K562 (cell line): ENCODE results near the gene LMBR1. TPM values are rescaled to one million over a fixed set of nuclear protein-coding genes. Genes with fewer than 3 reads are reported as not detected.

Experiments used
- ATAC-seq: fragments of 200-7000 bp; cut with Tn5 transposase; 3 replicates; pipeline ENCODE4 v1.9.1; 2020; ENCODE audit warnings: moderate library complexity
- BruUV-seq: library from RNA; stranded (reverse); fragments of 400-500 nt; replicated peaks from 2 replicates; lab custom pipeline; 2021; lab: Mats Ljungman, UMichigan
- CTCF ChIA-PET: fragments of 300-600 bp; formaldehyde crosslinking; extraction: SDS; loops from one replicate; lab custom pipeline; 2021; ENCODE audit warnings: low intra/inter-chr PET ratio; lab: Yijun Ruan, JAX
- POLR2A ChIA-PET: fragments of 300-600, 350-650 bp; sonication (Branson Sonifier 250); formaldehyde crosslinking; extraction: SDS; loops from one replicate; lab custom pipeline; 2021; ENCODE audit warnings: antibody characterized with exemption, inconsistent platforms; lab: Yijun Ruan, JAX
- DNase-seq, 4 experiments: peaks; one replicate each; pipeline versions ENCODE4 v3.0.0 to v3.0.0-alpha.2; 2011 to 2018; ENCODE audit warnings: low spot score in 3 of 4, mixed read lengths in 3 of 4; ENCODE audit errors: extremely low read depth in 1 of 4
- FAIRE-seq: peaks from 2 replicates; lab custom pipeline; 2011; peaks lifted over from hg19 to GRCh38; lab: Jason Lieb, UNC
- H2AFZ ChIP-seq: 2 replicates; pipeline ENCODE4 v1.6.0; 2011; ENCODE audit warnings: low read depth, low read length, control low read depth, inconsistent platforms
- H3K27ac ChIP-seq: fragments of 200-600 bp; 3 replicates; pipeline ENCODE4 v1.8.0; 2011; ENCODE audit warnings: low read depth, mild to moderate bottlenecking, control low read depth, inconsistent platforms, low read length, moderate library complexity, mixed read lengths; ENCODE audit errors: extremely low read depth
- H3K27me3 ChIP-seq, 2 experiments: fragments of 300-600 bp in 1 of 2; 2 replicates in 1 of 2; 3 replicates in 1 of 2; pipeline versions ENCODE4 v1.6.0 to v1.8.0; 2011; ENCODE audit warnings: inconsistent platforms in 2 of 2, low read length in 2 of 2, mild to moderate bottlenecking in 1 of 2, mixed read lengths in 1 of 2, moderate library complexity in 1 of 2; ENCODE audit not compliant: control insufficient read depth in 2 of 2, insufficient read depth in 2 of 2
- H3K36me3 ChIP-seq: fragments of 300-600 bp; 3 replicates; pipeline ENCODE4 v1.8.0; 2011; ENCODE audit warnings: mild to moderate bottlenecking, low read length, inconsistent platforms; ENCODE audit not compliant: control insufficient read depth, insufficient read depth
- H3K4me1 ChIP-seq, 2 experiments: fragments of 200-600 bp in 1 of 2; replicated peaks in 1 of 2; 2 replicates in 1 of 2; 3 replicates in 1 of 2; pipeline versions ENCODE4 v1.5.1 to v1.8.0; 2011; ENCODE audit warnings: inconsistent platforms in 2 of 2, low read length in 2 of 2, mild to moderate bottlenecking in 1 of 2, mixed read lengths in 1 of 2, moderate library complexity in 1 of 2; ENCODE audit not compliant: control insufficient read depth in 2 of 2, insufficient read depth in 2 of 2
- H3K4me2 ChIP-seq: 2 replicates; pipeline ENCODE4 v1.6.1; 2011; ENCODE audit warnings: low read length, control low read depth, inconsistent platforms, mixed read lengths; ENCODE audit not compliant: insufficient read depth
- H3K4me3 ChIP-seq: fragments of 200-600 bp; sonication (generic), shearing (Covaris generic); 2 replicates; pipeline ENCODE4 v1.5.1; 2016; ENCODE audit warnings: control low read depth, inconsistent platforms
- H3K79me2 ChIP-seq: fragments of 200-600 bp; 3 replicates; pipeline ENCODE4 v1.8.0; 2011; ENCODE audit warnings: low read length, inconsistent platforms; ENCODE audit not compliant: control insufficient read depth, insufficient read depth
- H3K9ac ChIP-seq, 2 experiments: 2 replicates each; pipeline versions ENCODE4 v1.6.0 to v1.6.1; 2011; ENCODE audit warnings: low read depth in 2 of 2, low read length in 2 of 2, control low read depth in 1 of 2, inconsistent platforms in 1 of 2, mild to moderate bottlenecking in 1 of 2, mixed read lengths in 1 of 2; ENCODE audit not compliant: insufficient read depth in 1 of 2
- H3K9me1 ChIP-seq: one replicate; pipeline ENCODE4 v1.6.0; 2011; ENCODE audit warnings: inconsistent platforms, mild to moderate bottlenecking, low read length, moderate library complexity; ENCODE audit not compliant: control insufficient read depth, insufficient read depth
- H3K9me3 ChIP-seq: replicated peaks from 2 replicates; pipeline ENCODE4 v1.5.1; 2011; ENCODE audit warnings: low read depth, low read length, inconsistent platforms; ENCODE audit not compliant: control insufficient read depth, insufficient read depth
- H4K20me1 ChIP-seq: replicated peaks from 2 replicates; pipeline ENCODE4 v1.6.1; 2011; ENCODE audit warnings: low read length, inconsistent platforms, mixed read lengths; ENCODE audit not compliant: control insufficient read depth, insufficient read depth
- AFF4 ChIP-seq: sonication (generic); formaldehyde crosslinking; IDR thresholded peaks from 2 replicates; pipeline ENCODE4 v1.8.0; 2023; ENCODE audit warnings: mild to moderate bottlenecking, missing genetic modification reagents
- BRF1 ChIP-seq: IDR thresholded peaks from 3 replicates; pipeline ENCODE4 v1.6.1; 2011; ENCODE audit warnings: borderline replicate concordance, mild to moderate bottlenecking; ENCODE audit not compliant: insufficient read length; ENCODE audit errors: extremely low read depth
- CTBP1 ChIP-seq: fragments of 450-650 bp; IDR thresholded peaks from 2 replicates; pipeline ENCODE4 v1.6.1; 2016; ENCODE audit warnings: borderline replicate concordance
- EP400 ChIP-seq: fragments of 450-650 bp; IDR thresholded peaks from 2 replicates; pipeline ENCODE4 v1.6.1; 2017; ENCODE audit warnings: antibody characterized with exemption, mild to moderate bottlenecking, moderate library complexity
- FOXA3 ChIP-seq, 2 experiments: fragments of 450-650 bp in 1 of 2; sonication (generic) in 1 of 2; formaldehyde crosslinking; IDR thresholded peaks in 1 of 2; conservative IDR thresholded peaks in 1 of 2; 2 replicates each; pipeline versions ENCODE4 v1.4.0 to v1.8.0; 2020 to 2022; ENCODE audit warnings: mild to moderate bottlenecking in 2 of 2, missing genetic modification reagents in 1 of 2
- GABPB2 ChIP-seq: fragments of 250-450 bp; sonication (Bioruptor Pico); conservative IDR thresholded peaks from 2 replicates; pipeline ENCODE4 v1.5.1; 2021; ENCODE audit warnings: mild to moderate bottlenecking
- HDAC6 ChIP-seq: IDR thresholded peaks from 2 replicates; pipeline ENCODE4 v1.6.1; 2012; ENCODE audit warnings: low read depth, mild to moderate bottlenecking, control low read depth, inconsistent platforms, low read length, moderate library complexity
- KAT2B ChIP-seq: IDR thresholded peaks from one replicate; pipeline ENCODE4 v1.6.1; 2012; ENCODE audit warnings: low read depth, mild to moderate bottlenecking, control low read depth, inconsistent platforms, low read length, moderate library complexity
- PBX2 ChIP-seq, 2 experiments: IDR thresholded peaks in 1 of 2; conservative IDR thresholded peaks in 1 of 2; 2 replicates each; pipeline ENCODE4 v1.6.1; 2016; ENCODE audit warnings: low read depth in 2 of 2, mild to moderate bottlenecking in 1 of 2, missing compliant biosample characterization in 1 of 2, missing genetic modification characterization in 1 of 2, moderate library complexity in 1 of 2
- ZBTB11 ChIP-seq, 3 experiments: fragments of 200-800 bp in 1 of 3; fragments of 250-450 bp in 1 of 3; fragments of 450-650 bp in 1 of 3; sonication (Bioruptor Pico) in 1 of 3; sonication (Bioruptor generic) in 1 of 3; formaldehyde crosslinking in 1 of 3; IDR thresholded peaks; 2 replicates each; pipeline versions ENCODE4 v1.6.1 to v1.8.0; 2016 to 2022; ENCODE audit warnings: mild to moderate bottlenecking in 2 of 3, missing genetic modification characterization in 2 of 3, missing compliant biosample characterization in 1 of 3, moderate library complexity in 1 of 3
- WGBS: fragments of 100-300 bp; shearing (Covaris generic); methylation state at CpG from one replicate; pipeline ENCODE4 v1.1.6; 2016; ENCODE audit warnings: low coverage, mixed read lengths; ENCODE audit not compliant: insufficient coverage; ENCODE audit errors: missing lambda C conversion rate; 5-methylcytosine and 5-hydroxymethylcytosine counted together
- in situ Hi-C: fragments of 300-500 bp; cut with MboI; formaldehyde crosslinking; loops from 4 replicates; pipeline ENCODE4 v1.15.0; 2018; ENCODE audit warnings: inconsistent platforms, mixed read lengths
- intact Hi-C: fragments of 100-400 bp; cut with micrococcal nuclease; formaldehyde crosslinking; loops from 2 replicates; pipeline ENCODE4 v1.14.2; 2022
- polyA plus RNA-seq, 8 experiments: library from polyadenylated mRNA; depleted of rRNA in 4 of 8; stranded (reverse) in 5 of 8; unstranded in 3 of 8; fragments of >200 nt; fragmentation: Nextera tagmentation in 2 of 8; fragmentation: Illumina TruSeq in 1 of 8; extraction: Ambion mirVana in 2 of 8; extraction: Trizol in 1 of 8; gene quantifications; 2 replicates each; pipeline versions ENCODE4 v1.2.1 to v1.2.3, GENCODE V29; 2011 to 2014; ENCODE audit warnings: inconsistent platforms in 1 of 8, missing spikeins in 1 of 8
- total RNA-seq, 7 experiments: library from RNA; depleted of rRNA in 6 of 7; stranded (reverse); fragments of >200 nt in 6 of 7; fragmentation: Illumina TruSeq in 2 of 7; extraction: Trizol in 2 of 7; gene quantifications; 2 replicates each; pipeline versions ENCODE4 v1.2.1 to v1.2.3, GENCODE V29; 2011 to 2021; ENCODE audit warnings: low replicate concordance in 1 of 7

LMBR1 gene
- total and polyA plus RNA-seq, 9 of the 15 experiments (the other 6 are each of a cell fraction or from before 2014, with no cell fraction given), result 7.7 to 90.0 (median 59.9) TPM

- Histone ChIP-seq H4K20me1 (no peaks in the 10 kb centered on the region), H3K9ac (no peak overlapping the region), H3K9me1 (no peaks in the 10 kb centered on the region), H3K4me2 (no peak overlapping the region), H3K36me3 (peaks cover 24% of the 10 kb centered on the region; the same call in 1 of the 3 replicates), H3K9me3 (no peaks in the 10 kb centered on the region), H3K4me3 (no peak overlapping the region), H3K27me3 (no peaks in the 10 kb centered on the region), H3K4me1 (peaks cover 3 to 14% of the 10 kb centered on the region in 2 experiments; a peak in 4 of 5 replicates), H2AFZ (no peak overlapping the region), H3K79me2 (no peaks in the 10 kb centered on the region), H3K27ac (no peak overlapping the region)
- ChIA-PET POLR2A (interaction anchor here (1.2 to 2.1 kb wide), 3 partner anchors 8 to 23 kb away, joined by 3 to 9 read pairs (median 4); no protein-coding TSS in a partner anchor), CTCF (no interaction called here)
- intact Hi-C loops (no loop called here), in situ Hi-C loops (no loop called here)
- 58% methylated on average over 1 of the region's 1 CpG for WGBS
- no peak for DNase-seq
- no peak for FAIRE-seq
- no peak for ATAC-seq
- no TSS peak for BruUV-seq
- TF ChIP-seq PBX2 (CRISPR knock-in tag; IDR thresholded peaks at IDR 0.05; ENCODE audit: low read depth), result no peak
- TF ChIP-seq PBX2 (tag; conservative IDR thresholded peaks at IDR 0.05; ENCODE audit: low read depth), result 0 out of 2 replicates have a peak, but pooled peaks have one; percentile 32
- TF ChIP-seq KAT2B, result no peak
- no peak for TF ChIP-seq EP400
- no peak for TF ChIP-seq CTBP1
- TF ChIP-seq GABPB2 (CRISPR knock-in tag), result no peak
- TF ChIP-seq AFF4 (CRISPR knock-in tag), result no peak
- peak in 1 of 2 experiments; percentile 37; a peak in 1 of 4 replicates for TF ChIP-seq FOXA3 (CRISPR knock-in tag; conservative IDR thresholded peaks at IDR 0.05 in 1 of 2, IDR thresholded peaks at IDR 0.05 in 1 of 2)
- no peak for TF ChIP-seq ZBTB11 (CRISPR knock-in tag; IDR thresholded peaks at IDR 0.05)
- no peak for TF ChIP-seq BRF1
- TF ChIP-seq HDAC6, result no peak
Observed at GRCh38 chr7:156667110-156667426, 225.9 kb downstream of the LMBR1 start.
